HG02943 (cell line): Measurements from ENCODE around the gene RCAN1.

ENCODE experiments used
- ATAC-seq: cut with Tn5 transposase; IDR thresholded peaks from one replicate; pipeline ENCODE4 v1.9.1; 2021; ENCODE audit warnings: mild to moderate bottlenecking, low read depth, moderate library complexity; ENCODE audit not compliant: unreplicated experiment

Gene RCAN1

GRCh38 chr21:34602061-34602460 lies 12.9 kb downstream of the RCAN1 start:
- no peak for ATAC-seq

- no peak for ATAC-seq
Measured at GRCh38 chr21:34599534-34600101, 15.3 kb downstream of the RCAN1 start.

DNA sequence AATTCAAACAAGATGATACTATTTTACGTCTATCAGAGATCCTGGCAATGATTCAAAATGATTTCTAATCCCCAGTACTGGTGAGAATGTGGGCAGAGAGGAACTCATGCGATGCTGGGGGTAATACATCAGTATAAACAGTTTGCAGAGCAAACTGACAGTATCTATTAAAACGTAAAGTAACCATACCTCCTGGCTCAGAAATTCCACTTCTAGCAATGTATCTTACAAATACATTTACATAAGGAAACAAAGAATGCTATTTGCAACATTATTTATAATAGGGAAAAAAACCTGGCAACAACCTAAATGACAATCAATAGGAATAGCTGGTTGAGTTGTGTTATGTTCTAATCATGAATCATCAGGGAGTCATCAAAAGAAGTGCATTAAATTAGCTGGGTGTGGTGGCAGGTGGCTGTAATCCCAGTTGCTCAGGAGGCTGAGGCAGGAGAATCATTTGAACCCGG lies 15.9 kb downstream of the RCAN1 start:
- ATAC-seq, result no peak

DNA sequence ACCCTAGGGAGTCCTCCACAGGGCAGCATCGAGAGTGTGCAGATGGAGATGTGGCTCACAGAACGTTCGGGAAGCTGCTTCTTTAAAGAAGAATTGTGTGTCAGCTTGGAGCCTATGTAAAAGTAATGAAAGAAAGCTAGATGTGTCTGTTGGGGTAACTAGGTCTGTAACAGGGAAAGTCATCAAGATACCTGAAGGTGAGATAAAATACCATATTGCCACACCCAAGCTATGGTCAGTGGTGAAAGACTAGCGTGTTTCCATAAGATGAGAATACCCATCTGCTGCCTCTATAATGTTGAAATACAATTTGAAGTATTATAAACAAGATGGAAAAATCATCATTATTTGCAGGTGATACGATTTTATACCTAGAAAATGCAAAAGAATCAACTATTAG lies 17.5 kb downstream of the RCAN1 start:
- ATAC-seq, result no peak

DNA sequence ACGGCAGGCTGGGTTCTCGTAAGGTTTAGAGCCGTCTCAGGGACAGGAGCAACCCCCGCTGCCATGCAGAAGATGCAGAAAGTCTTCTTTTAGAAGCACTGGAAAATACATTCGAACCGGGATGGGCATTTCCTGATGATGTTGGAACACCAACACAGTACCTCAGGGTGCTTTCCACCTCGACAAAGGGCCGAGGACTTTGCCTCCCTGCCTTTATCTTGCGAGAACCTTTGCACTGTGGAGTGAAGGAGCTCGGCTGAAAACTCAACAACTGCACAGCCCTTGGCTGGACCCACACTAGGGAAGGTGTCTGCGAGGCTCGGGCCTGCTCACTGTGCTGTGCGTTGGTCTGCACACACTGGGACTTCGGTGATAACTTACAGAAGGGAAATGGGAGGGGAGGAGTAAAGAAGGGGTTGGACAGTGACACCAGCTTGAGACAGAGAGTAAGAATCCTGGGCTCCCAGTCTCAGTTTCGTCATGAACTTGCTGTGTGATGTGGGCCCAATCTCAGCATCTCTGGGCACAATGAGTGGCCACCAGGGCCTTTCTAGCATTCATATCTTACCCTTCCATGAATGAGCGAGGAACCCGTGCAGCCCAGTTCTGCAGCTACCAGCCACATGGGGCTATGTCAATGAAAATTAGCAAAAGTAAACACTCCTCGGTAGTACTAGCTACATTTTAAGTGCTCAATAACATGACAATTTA lies 18.2 kb downstream of the RCAN1 start:
- ATAC-seq, result no peak

- no peak for ATAC-seq
Measured at GRCh38 chr21:34595457-34595856, 19.5 kb downstream of the RCAN1 start.

GRCh38 chr21:34594566-34595234 lies 20.2 kb downstream of the RCAN1 start:
- ATAC-seq, result no peak

- ATAC-seq, result no peak
Measured at GRCh38 chr21:34593954-34594531, 20.9 kb downstream of the RCAN1 start.

DNA sequence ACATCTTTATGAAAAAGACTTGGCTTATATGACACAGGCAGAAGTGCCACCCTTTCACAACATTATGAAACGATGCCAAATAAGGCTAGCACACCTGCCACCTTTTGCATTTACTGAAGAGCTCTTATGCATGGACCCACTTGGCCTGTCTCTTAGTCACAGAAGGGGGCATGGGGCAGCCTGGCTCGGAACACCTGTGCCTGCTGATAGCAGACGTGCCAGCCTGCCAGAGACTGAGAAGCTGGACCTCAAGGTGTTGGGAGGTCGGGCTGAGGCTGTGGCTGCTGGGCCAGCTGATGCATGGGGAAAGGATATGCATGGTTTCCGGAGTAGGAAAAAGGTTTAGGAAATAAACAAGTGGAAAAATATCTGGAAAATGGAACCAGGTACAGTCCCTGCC lies 21.5 kb downstream of the RCAN1 start:
- ATAC-seq, result no peak

DNA sequence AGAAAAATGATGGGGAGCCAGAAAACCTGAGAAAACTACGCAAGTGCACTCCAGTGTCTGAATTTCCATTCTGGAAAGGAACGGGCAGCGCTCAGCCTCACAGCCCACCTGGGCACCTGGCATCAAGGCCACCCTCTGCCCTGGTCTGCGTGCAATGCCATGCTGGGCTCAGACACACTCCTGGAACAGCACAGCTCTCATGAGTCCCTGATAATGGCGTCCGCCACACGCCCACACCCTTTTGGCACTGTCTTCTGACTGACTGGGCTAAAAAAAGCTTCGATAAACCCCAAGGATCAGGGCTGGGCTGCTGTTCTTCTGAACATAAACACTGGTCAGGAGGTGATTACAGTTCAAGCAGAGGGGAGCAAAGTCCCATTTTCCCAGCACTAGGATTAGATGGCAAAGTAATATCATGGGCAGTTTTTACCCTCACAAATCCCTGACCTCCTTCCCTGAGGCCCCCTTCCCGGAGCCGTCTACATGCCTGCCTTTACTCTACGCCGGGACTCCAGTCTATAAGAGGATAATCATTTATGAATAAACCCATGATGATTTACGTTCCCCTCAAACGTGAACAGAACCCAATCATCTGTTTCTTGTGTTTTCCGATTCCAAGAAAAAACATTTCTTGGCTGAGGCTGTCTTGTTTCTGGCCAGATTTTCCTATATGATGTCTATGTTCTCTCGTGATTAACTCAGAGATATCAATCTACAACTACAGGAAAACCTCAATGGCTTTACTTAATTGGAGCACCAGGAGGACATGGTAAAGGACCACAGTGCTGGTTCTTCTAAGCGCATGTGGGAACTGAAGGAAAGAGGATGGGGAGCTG lies 22.6 kb downstream of the RCAN1 start:
- ATAC-seq, result no peak

- no peak for ATAC-seq
Measured at GRCh38 chr21:34590520-34590919, 24.4 kb downstream of the RCAN1 start.

DNA sequence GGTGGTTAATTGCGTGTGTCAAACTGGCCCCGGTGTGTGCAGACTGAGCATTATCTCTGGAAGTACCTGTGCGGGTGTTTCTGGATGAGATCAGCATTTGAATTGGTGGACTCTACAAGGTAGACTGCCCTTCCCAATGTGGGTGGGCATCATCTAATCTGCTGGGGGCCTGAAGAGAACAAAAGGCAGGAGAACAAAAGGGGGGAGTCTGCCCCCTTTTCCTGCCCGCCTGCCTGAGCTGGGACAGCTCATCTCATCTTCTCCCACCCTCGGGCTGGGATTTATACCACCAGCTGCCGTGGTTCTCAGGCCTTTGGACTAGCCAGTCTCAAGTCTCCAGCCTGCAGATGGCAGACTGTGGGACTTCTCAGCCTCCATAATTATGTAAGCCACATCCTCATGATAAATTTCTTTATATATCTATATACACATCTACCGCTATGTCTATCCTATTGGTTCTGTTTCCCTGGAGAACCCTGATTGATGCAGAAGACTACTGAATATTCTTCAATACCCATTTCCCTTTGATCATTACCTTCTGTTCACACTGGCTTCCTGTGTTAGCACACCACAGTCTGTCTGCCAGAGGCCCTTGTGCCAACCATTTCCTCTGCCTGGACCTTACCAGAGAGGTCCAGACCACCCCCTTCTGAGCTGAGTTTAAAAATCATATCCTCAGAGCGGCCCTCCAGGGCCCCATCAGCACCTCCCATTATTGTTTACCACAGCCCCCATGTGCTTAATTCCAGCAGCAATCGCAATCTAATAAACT lies 25.2 kb downstream of the RCAN1 start:
- no peak for ATAC-seq

DNA sequence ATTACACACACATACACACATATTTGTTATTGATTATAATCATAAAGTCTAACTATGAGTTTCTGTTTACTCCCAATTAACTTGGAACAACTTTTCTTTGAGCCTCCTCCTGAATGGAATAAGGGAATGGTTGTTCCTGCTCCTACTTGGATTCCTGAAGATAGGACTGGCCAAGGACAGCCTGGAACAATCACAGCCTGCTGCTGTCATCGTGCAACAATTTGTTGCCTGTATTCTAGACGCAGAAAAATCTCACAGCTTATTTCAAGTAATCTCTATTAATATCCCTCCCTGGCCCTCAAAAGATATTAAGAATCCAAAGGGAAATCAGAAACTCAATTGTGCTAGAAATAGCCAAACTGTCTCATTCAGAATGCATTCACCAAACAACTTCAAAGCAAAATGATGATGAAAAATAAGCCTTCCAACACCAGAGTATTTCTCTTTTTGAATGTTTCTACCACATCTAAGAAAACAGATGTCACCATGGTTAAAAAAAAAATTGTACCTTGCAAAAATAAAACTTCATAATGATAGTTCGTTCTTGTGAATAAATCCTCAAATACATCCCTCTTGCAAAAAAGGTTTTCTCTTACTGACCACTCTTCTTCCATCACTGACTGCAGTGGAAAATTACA lies 30.9 kb downstream of the RCAN1 start:
- no peak for ATAC-seq

DNA sequence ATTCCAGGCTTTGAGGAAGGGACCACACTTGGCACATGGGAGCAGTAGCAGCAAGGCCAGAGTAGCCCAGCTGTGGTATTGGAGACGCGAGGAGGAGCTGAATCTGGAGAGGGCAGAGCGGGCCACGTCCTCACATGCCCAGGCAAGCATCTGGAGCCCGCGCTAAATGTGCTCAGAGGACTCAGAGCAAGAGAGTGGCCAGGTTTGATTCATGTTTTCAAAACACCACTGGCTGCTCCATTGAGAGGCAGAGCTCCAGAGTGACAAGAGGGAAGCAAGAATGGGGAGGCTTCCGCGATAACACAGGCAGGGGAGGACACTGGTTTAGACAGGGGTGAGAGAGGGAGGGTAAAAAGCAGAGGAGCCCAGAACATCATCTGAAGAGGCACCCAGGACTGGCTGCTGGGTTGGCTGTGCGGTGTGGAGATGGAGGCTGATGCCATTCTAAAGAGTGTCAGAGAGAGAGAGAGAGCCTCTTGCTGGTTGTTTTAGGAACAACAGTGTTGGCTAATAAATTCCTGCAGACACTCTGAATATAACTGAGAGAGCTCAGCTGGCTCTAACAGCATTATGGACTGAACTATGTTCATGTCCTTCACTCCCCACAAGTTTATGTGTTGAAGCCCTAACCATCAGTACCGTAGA lies 32.3 kb downstream of the RCAN1 start:
- no peak for ATAC-seq

GRCh38 chr21:34580181-34580700 lies 34.7 kb downstream of the RCAN1 start:
- ATAC-seq, result no peak

DNA sequence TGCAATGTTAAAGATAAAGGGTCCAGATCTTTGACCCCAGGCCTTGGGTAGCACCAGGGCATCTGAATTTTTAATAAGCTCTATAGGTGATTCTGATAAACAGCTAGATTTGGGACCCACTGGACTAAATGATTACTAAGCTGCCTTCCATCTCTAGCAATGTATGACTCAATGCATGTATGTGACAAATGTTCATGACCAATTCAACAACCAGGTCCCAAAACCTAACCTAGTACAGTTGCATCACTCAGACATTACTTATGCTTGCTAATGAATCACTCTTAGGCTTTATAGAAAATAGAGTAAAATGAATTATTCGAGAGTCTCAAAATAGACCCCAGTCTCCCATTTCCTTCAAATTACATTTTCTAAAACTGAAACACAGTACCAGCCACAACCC lies 35.5 kb downstream of the RCAN1 start:
- ATAC-seq, result no peak

- ATAC-seq, result no peak
Measured at GRCh38 chr21:34576041-34576511, 38.8 kb downstream of the RCAN1 start.
